Immature natural killer cell (primary cell): ENCODE results near the gene MZT2B. TPM values are rescaled to one million over a fixed set of nuclear protein-coding genes. Genes with fewer than 3 reads are reported as not detected.
A peak's percentile ranks its signal among the peaks of the same experiment; 100 is the strongest.
"Not testable (repeated sequence)": the region's sequence is repeated elsewhere in the genome, so short reads cannot be mapped to it uniquely, and the experiment has no call there.

ENCODE experiments used
- DNase-seq, 3 donors: peaks; one replicate each; pipeline ENCODE4 v3.0.0; 2022; ENCODE audit warnings: mixed read lengths in 1 of 3
- H3K27ac Mint-ChIP-seq, 6 donors: one replicate each; pipeline ENCODE4 v1.8.0; 2020; ENCODE audit warnings: mixed read lengths in 6 of 6, mild to moderate bottlenecking in 5 of 6, inconsistent platforms in 4 of 6, moderate library complexity in 3 of 6
- H3K27me3 Mint-ChIP-seq, 3 donors: one replicate each; pipeline ENCODE4 v1.8.0; 2020 to 2021; ENCODE audit warnings: low read depth in 3 of 3, mild to moderate bottlenecking in 3 of 3, mixed read lengths in 3 of 3, moderate library complexity in 3 of 3, inconsistent platforms in 1 of 3
- H3K36me3 Mint-ChIP-seq, 3 donors: one replicate each; pipeline ENCODE4 v1.8.0; 2020; ENCODE audit warnings: mixed read lengths in 3 of 3, inconsistent platforms in 2 of 3, mild to moderate bottlenecking in 2 of 3
- H3K4me1 Mint-ChIP-seq, 2 donors: one replicate each; pipeline ENCODE4 v1.8.0; 2020; ENCODE audit warnings: inconsistent platforms in 2 of 2, mild to moderate bottlenecking in 2 of 2, mixed read lengths in 2 of 2, moderate library complexity in 1 of 2
- H3K4me3 Mint-ChIP-seq, 5 donors: one replicate each; pipeline ENCODE4 v1.8.0; 2020; ENCODE audit warnings: mild to moderate bottlenecking in 5 of 5, mixed read lengths in 5 of 5, inconsistent platforms in 3 of 5, moderate library complexity in 3 of 5
- H3K9me3 Mint-ChIP-seq, 6 donors: one replicate each; pipeline ENCODE4 v1.8.0; 2020; ENCODE audit warnings: mild to moderate bottlenecking in 6 of 6, mixed read lengths in 6 of 6, inconsistent platforms in 4 of 6, moderate library complexity in 3 of 6
- polyA plus RNA-seq, 3 donors: library from polyadenylated mRNA; unstranded; fragments of 300-500 nt; fragmentation: Illumina TruSeq; gene quantifications; one replicate each; pipeline ENCODE4 v1.2.3, GENCODE V29; 2021

Gene MZT2B
- polyA plus RNA-seq, 3 donors from 2014 or later, result 183 to 199 (median 189) TPM

DNA sequence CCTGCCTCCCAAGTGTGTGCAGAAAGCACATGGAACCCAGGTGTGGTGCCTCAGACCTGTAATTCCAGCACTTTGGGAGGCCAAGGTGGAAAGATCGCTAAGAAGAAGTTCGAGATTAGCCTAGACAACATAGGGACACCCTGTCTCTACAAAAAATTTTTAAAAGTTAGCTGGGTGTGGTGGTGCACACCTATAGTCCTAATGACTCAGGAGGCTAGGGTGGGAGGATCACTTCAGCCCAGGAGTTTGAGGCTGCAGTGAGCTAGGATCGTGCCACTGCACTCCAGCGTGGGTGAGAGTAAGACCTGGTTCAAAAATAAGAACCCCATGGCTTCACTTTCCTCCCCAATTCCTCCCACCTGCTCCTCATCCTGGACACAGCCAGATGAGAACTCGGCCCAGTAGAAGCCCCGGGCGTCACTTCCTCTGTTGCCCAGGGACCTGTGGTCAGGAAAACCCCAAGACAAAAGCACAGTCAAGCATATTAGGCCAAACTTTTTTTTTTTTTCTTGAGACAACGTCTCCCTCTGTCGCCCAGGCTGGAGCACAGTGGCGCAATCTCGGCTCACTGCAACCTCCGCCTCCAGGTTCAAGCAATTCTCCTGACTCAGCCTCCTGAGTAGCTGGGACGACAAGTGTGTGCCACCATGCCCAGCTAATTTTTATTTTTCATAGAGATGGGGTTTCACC lies 24.1 kb upstream of the MZT2B start:
- H3K27me3 Mint-ChIP-seq, H3K36me3 Mint-ChIP-seq, H3K9me3 Mint-ChIP-seq: not testable (repeated sequence)
- H3K4me1 Mint-ChIP-seq, result peaks cover 22% of the 10 kb centered on the region in 2 donors
- peak overlapping the region; percentile 65 to 88 (median 75) for H3K27ac Mint-ChIP-seq
- peak; percentile 29 to 48 (median 31) for DNase-seq
- H3K4me3 Mint-ChIP-seq, result peak overlapping the region in 1 of 5 donors; percentile 57

DNA sequence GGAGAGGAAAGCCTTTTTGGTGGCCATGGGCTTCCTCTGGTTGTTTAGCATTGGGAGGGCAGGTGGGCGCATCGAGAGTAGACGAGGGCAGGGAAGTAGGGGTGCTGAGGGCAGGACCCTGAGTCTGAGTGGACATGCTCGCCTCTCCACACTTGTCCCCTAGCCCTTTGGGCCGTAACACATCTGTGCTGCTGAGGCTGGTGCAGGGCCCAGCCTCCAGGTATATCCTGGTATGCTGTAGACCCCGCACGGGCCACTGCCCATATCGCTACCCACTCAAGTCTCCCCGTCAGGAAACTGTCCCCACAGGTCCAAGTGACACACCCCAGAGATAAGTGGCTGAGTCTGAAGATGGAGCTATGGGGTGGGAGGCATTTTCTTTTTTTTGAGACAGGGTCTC lies 23.4 kb upstream of the MZT2B start:
- Mint-ChIP-seq H3K27me3 (peaks cover 0 to 5% (median 4%) of the 10 kb centered on the region in 3 donors), H3K9me3 (no peaks in the 10 kb centered on the region), H3K27ac (peak overlapping the region in 5 of 6 donors; percentile 65 to 88 (median 76)), H3K36me3 (peaks cover 0 to 4% (median 0%) of the 10 kb centered on the region in 3 donors), H3K4me1 (peaks cover 22% of the 10 kb centered on the region in 2 donors), H3K4me3 (no peak overlapping the region)
- DNase-seq, result no peak

DNA sequence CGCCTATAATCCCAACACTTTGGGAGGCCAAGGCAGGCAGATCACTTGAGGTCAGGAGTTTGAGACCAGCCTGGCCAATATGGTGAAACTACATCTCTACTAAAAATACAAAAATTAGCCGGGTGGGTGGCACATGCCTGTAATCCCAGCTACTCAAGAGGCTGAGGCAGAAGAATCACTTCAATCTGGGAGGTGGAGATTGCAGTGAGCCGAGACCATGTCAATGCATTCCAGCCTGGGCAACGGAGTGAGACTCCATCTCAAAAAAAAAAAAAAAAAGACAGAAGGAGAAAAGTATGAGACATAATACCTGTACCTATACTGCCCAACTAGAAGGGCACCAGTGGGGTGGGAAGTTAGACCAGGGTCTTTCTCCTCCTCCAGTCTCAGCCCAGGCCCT lies 22.7 kb upstream of the MZT2B start:
- H3K27ac Mint-ChIP-seq, H3K4me3 Mint-ChIP-seq, H3K36me3 Mint-ChIP-seq, H3K9me3 Mint-ChIP-seq, H3K27me3 Mint-ChIP-seq, DNase-seq: not testable (repeated sequence)
- peaks cover 22% of the 10 kb centered on the region in 2 donors for H3K4me1 Mint-ChIP-seq

DNA sequence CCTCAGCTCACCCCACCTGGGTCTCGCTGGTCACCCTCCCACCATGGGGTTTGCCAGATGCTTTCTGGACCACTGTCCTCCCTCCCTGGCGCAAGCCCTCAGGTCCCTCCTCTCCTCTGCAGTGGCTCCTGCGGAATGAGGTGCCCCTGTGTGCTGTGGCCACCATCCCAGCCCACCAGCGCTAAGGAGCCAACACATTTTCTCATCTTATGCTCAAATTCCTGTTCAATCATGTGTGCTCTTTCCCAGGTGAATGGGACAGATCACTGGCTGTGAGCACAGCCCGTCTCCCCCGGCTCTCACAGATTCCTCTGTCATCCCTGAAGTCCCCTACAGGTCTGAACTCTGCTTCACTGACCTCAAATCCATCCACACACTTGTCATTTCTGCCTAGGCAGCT lies 21.9 kb upstream of the MZT2B start:
- Mint-ChIP-seq H3K27me3 (peaks cover 0 to 5% (median 4%) of the 10 kb centered on the region in 3 donors), H3K36me3 (peaks cover 0 to 7% (median 0%) of the 10 kb centered on the region in 3 donors), H3K9me3 (no peaks in the 10 kb centered on the region), H3K4me3 (no peak overlapping the region), H3K4me1 (peaks cover 22% of the 10 kb centered on the region in 2 donors), H3K27ac (peak overlapping the region in 1 of 6 donors; percentile 49)
- DNase-seq, result no peak

DNA sequence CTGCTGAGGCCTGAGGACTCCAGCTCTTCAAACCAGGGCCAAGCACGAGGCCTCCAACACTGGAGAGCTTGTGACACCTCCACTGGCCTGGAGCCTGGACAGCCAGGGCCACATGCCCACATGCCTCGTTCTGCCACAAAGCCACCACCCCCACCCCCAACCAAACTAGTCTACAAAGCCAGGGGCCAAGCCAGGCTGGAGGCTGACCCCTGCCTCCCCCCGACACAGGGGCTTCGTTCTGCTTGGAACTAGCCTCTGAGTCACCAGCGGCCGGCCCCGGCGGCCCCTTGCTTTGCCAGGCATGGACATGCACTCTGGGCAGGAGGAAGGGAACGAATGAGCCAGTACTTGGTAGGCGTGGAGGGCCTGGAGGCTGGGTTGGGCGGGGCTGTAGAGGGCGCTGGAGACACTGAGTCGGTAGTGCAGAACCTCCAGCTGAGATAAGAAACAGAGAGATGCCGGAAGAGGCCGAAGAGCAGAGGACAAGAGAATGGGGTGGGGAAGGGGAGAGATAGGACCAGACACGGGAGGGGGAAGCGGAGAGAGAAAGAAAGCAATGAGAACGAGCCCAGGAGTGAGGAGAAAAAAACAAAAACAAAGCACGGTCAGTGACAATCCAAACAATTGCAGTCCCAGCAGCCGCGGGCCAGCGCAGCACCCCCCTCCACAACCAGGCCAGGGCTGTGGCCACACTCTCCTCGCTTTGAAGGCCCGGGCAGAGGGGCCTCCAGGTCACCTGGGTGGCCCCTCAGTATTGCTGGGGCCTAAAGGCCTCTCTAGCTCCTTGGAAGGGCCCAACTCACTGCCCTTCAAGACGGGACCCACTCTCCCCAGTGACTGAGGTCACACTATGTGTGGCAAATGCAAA lies 21.0 kb upstream of the MZT2B start:
- not testable (repeated sequence) for H3K36me3 Mint-ChIP-seq, H3K27me3 Mint-ChIP-seq, DNase-seq, H3K4me3 Mint-ChIP-seq, H3K9me3 Mint-ChIP-seq
- Mint-ChIP-seq H3K4me1 (peaks cover 22% of the 10 kb centered on the region in 2 donors), H3K27ac (peak overlapping the region in 1 of 6 donors; percentile 58)

DNA sequence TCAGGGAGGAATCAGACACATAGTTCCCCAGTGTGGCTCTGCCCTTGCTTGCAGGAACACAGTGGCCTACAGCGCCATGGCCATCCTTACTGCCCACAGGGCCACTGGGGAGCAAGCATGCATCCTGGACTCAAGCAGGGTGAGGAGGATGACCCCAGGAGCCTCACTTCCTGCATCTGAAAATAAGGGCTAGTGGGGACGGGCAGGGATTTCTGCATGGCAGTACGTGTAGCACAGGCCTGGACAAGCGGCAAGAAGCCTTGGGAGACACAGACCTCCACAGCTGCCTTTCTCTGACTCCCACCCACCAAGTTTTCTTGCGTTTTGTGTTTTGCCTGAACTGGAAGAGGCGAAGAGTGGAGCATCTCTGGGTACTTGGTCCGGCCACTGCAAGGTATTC lies 19.6 kb upstream of the MZT2B start:
- H3K27me3 Mint-ChIP-seq, H3K9me3 Mint-ChIP-seq, DNase-seq, H3K27ac Mint-ChIP-seq, H3K4me3 Mint-ChIP-seq: not testable (repeated sequence)
- peaks cover 20% of the 10 kb centered on the region in 2 donors for H3K4me1 Mint-ChIP-seq
- H3K36me3 Mint-ChIP-seq, result peaks cover 0 to 18% (median 8%) of the 10 kb centered on the region in 3 donors

DNA sequence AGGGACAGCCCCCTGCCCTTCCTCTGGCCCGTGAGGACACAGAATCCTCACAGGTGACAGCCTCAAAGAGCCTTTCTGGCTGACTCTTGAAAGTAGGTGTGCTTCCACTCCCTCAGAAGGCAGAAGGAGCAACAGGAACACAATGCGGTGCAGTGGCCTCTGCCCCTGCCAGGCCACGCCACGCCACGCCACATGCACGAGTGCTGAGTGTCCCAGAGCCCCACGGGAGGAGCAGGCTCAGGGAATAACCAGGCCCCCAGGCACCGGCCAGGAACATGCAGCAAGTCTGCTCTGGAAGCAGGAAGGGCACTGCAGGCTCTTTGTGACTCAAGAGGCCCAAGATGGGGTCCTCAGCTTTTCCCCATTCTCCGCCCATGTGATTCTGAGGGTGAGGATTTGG lies 19.1 kb upstream of the MZT2B start:
- Mint-ChIP-seq H3K27ac (no peak overlapping the region), H3K9me3 (no peaks in the 10 kb centered on the region), H3K4me3 (no peak overlapping the region), H3K27me3 (peaks cover 0 to 5% (median 2%) of the 10 kb centered on the region in 3 donors), H3K4me1 (peaks cover 15% of the 10 kb centered on the region in 2 donors), H3K36me3 (peaks cover 0 to 21% (median 8%) of the 10 kb centered on the region in 3 donors)
- no peak for DNase-seq

DNA sequence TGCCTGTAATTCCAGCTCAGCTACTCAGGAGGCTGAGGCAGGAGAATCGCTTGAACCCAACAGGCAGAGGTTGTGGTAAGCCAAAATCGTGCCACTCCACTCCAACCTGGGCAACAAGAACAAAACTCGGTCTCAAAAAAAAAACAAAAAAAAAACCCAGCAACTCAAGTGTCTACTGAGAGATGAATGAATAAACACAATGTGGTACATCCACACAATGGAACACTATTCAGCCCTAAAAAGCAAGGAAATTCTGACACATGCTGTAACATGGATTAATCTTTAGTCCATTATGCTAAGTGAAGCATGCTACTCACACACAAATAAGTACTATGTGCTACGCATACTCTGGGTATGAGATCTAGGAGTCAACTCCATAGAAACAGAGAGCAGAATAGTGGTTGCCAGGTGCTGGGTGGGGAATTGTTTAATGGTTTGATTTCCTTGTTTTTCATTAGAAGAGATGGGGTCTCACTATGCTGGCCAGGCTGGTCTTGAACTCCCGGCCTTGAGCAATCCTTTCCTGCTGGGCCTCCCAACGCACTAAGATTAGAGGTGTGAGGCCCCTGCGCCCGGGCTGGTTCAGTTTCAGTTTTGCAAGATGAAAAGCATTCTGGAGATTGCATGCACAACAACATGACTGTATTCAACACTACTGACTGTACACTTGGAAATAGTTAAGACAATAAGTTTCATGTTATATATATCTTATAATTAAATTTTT lies 16.6 kb upstream of the MZT2B start:
- peaks cover 4 to 24% (median 11%) of the 10 kb centered on the region in 3 donors for H3K36me3 Mint-ChIP-seq
- H3K27me3 Mint-ChIP-seq, result peaks cover 0 to 3% (median 0%) of the 10 kb centered on the region in 3 donors
- H3K4me3 Mint-ChIP-seq, result no peak overlapping the region
- no peak for DNase-seq
- peaks cover 0 to 7% of the 10 kb centered on the region in 2 donors for H3K4me1 Mint-ChIP-seq
- H3K9me3 Mint-ChIP-seq, result no peaks in the 10 kb centered on the region
- H3K27ac Mint-ChIP-seq, result no peak overlapping the region

DNA sequence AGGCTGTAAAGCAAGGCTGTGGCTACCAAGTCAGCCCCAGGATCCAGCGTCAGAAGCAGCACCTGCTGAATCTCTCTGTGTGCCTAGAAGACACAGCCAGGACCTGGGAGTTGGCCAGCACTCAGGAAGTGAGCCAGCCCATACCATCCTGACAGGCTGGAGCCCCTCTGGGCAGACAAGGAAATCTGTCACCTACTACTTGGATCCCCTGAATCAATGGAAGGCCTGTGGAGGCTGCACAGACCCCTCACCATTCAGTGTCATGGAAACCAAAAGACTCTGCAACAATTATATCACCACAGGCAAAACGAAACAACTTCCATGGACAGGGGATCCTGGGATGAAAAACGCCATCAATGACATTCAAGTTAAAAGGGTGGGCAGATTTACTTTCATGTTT lies 15.5 kb upstream of the MZT2B start:
- not testable (repeated sequence) for DNase-seq, H3K27me3 Mint-ChIP-seq, H3K27ac Mint-ChIP-seq, H3K9me3 Mint-ChIP-seq, H3K4me1 Mint-ChIP-seq, H3K4me3 Mint-ChIP-seq
- H3K36me3 Mint-ChIP-seq, result peaks cover 4 to 27% (median 11%) of the 10 kb centered on the region in 3 donors

DNA sequence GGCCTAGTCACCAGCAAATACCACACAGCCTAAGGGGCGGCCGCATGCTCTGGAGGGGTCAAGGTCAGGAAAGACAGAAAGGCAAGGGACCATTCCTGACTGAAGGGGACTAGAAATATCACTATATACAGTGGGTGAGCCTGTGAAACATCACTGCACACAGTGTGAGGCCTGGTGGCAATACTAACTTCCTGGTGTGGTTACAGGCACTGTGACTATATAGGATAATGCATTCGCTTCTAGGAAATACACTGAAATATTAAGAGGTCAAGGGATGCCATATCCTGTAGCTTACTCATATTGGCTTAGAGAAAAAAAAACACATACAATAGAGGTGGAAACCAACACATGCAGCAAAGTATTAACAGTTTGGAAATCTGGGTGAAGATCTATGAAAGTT lies 12.9 kb upstream of the MZT2B start:
- H3K9me3 Mint-ChIP-seq, result not testable (repeated sequence)

DNA sequence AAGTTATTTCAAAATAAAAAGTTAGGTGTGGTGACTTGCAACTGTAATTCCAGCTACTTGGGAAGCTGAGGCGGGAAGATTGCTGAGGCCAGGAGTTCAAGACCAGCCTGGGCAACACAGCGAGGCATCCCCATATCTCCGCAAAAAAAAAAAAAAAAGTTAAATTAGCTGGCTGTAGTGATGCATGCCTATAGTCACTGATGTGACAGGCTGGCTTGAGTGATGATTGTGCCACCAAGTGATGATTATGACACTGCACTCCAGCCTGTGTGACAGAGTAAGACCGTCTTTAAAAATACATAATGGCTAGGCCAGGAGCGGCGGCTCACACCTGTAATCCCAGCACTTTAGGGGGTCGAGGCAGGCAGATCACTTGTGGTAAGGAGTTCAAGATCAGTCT lies 12.2 kb upstream of the MZT2B start:
- Mint-ChIP-seq H3K27me3 (peaks cover 0 to 3% (median 2%) of the 10 kb centered on the region in 3 donors), H3K4me1 (peaks cover 0 to 7% of the 10 kb centered on the region in 2 donors), H3K4me3 (no peak overlapping the region), H3K27ac (no peak overlapping the region), H3K9me3 (no peaks in the 10 kb centered on the region), H3K36me3 (peaks cover 4 to 19% (median 11%) of the 10 kb centered on the region in 3 donors)
- no peak for DNase-seq

More for the DNA sequence above, 12.9 kb upstream of the MZT2B start:
- peaks cover 4 to 25% (median 11%) of the 10 kb centered on the region in 3 donors for H3K36me3 Mint-ChIP-seq
- H3K4me3 Mint-ChIP-seq, result peak overlapping the region in 1 of 5 donors; percentile 51
- peak overlapping the region in 2 of 6 donors; percentile 48 to 49 for H3K27ac Mint-ChIP-seq
- not testable (repeated sequence) for DNase-seq, H3K4me1 Mint-ChIP-seq, H3K27me3 Mint-ChIP-seq

DNA sequence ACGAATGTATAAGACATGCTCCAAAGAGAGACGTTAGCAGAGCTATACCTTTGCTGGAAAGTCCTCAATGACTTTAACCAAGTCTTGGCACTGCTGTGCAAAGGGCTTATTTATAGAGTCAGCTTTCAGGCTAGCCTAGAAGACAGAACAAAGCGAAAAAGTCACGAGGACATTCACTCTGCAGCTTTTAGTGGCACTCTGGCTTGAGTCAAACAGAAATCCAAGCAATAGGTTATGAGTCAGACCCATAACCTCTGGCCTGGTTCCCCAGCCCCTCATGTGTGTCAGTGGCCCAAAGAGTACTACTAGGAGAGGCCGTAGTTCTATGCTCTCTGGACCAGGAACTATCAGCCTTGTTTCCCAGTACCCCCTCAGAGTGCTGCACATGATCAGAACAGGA lies 7.2 kb upstream of the MZT2B start:
- peaks cover 0 to 12% (median 8%) of the 10 kb centered on the region in 3 donors for H3K36me3 Mint-ChIP-seq
- not testable (repeated sequence) for DNase-seq, H3K4me3 Mint-ChIP-seq

DNA sequence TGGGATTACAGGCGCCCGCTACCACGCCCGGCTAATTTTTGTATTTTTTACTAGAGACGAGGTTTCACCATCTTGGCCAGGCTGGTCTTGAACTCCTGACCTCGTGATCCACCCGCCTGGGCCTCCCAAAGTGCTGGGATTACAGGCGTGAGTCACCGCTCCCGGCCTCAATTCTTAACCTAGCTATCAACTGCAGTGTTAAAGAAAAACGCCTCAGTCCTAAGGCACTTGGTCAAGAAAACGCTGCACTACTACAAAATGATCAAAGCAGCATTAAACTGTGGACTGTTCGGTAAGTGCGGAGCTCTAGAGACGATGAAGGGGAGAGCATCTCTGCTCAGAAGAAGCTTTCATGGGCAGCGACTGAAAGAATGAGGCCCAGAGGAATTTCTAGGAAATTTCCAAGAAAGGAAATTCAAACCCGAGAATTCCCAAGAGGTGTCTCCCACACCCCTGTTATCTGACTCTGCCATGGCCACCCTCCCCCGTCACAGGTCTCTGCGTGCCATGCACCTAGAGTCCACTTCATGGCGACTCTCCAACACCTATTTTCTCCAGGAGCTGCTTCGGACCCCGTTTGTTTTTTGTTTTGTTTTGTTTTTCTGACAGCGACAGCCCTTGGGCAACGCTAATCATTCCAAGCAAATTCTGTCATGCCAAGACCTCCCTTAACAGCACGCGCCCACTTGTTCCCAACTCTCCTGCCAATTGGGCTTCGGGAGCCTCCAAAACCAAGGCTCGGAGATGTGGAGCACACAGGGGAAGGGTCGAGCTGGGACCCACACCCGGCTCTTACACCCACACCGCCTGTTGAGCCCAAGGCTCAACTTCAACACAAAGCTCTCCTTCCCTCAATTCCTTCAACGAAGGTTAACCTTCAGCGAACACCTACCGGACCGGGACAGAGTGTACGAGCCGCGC lies 1.4 kb upstream of the MZT2B start:
- not testable (repeated sequence) for H3K36me3 Mint-ChIP-seq, DNase-seq, H3K9me3 Mint-ChIP-seq
- Mint-ChIP-seq H3K27me3 (peaks cover 4 to 10% (median 5%) of the 10 kb centered on the region in 3 donors), H3K4me3 (peak overlapping the region; percentile 85 to 92 (median 89)), H3K27ac (peak overlapping the region; percentile 85 to 97 (median 90)), H3K4me1 (peaks cover 25 to 30% of the 10 kb centered on the region in 2 donors)

More for the DNA sequence above, 7.2 kb upstream of the MZT2B start:
- H3K27ac Mint-ChIP-seq, H3K4me1 Mint-ChIP-seq, H3K9me3 Mint-ChIP-seq, H3K27me3 Mint-ChIP-seq: not testable (repeated sequence)
